Astrocyte (in vitro differentiated cells and primary cell): Measurements from ENCODE around the gene RPS27A. TPM values are rescaled to one million over a fixed set of nuclear protein-coding genes. Genes with fewer than 3 reads are reported as not detected.
"Not testable (repeated sequence)": the region's sequence is repeated elsewhere in the genome, so short reads cannot be mapped to it uniquely, and the experiment has no call there.

ENCODE experiments used
- DNase-seq: peaks from one replicate; pipeline ENCODE4 v3.0.0-alpha.2; 2010; ENCODE audit warnings: low read depth
- FAIRE-seq: peaks from 2 replicates; lab custom pipeline; 2011; peaks lifted over from hg19 to GRCh38; lab: Jason Lieb, UNC
- H2AFZ ChIP-seq: 2 replicates; pipeline ENCODE4 v1.6.0; 2012; ENCODE audit warnings: low read depth, low read length, inconsistent platforms
- H3K27ac ChIP-seq: 2 replicates; pipeline ENCODE4 v1.5.1; 2011; ENCODE audit warnings: low read depth, low read length, inconsistent platforms
- H3K27me3 ChIP-seq: 2 replicates; pipeline ENCODE4 v1.6.0; 2011; ENCODE audit warnings: low read length, inconsistent platforms; ENCODE audit not compliant: insufficient read depth
- H3K36me3 ChIP-seq: 2 replicates; pipeline ENCODE4 v1.5.1; 2011; ENCODE audit warnings: low read length, inconsistent platforms; ENCODE audit not compliant: insufficient read depth
- H3K4me1 ChIP-seq: 2 replicates; pipeline ENCODE4 v1.5.1; 2011; ENCODE audit warnings: low read length, inconsistent platforms; ENCODE audit not compliant: insufficient read depth
- H3K4me2 ChIP-seq: 2 replicates; pipeline ENCODE4 v1.6.0; 2012; ENCODE audit warnings: low read length, inconsistent platforms
- H3K4me3 ChIP-seq: 2 replicates; pipeline ENCODE4 v1.5.1; 2011; ENCODE audit warnings: low read depth, mild to moderate bottlenecking, low read length, inconsistent platforms; ENCODE audit not compliant: insufficient read depth
- H3K79me2 ChIP-seq: 2 replicates; pipeline ENCODE4 v1.6.0; 2012; ENCODE audit warnings: mild to moderate bottlenecking, low read length, inconsistent platforms; ENCODE audit not compliant: insufficient read depth
- H3K9ac ChIP-seq: 2 replicates; pipeline ENCODE4 v1.6.0; 2012; ENCODE audit warnings: mild to moderate bottlenecking, low read length, inconsistent platforms
- H3K9me3 ChIP-seq: 2 replicates; pipeline ENCODE4 v1.5.1; 2012; ENCODE audit warnings: low read depth, mild to moderate bottlenecking, low read length, inconsistent platforms; ENCODE audit not compliant: insufficient read depth
- H4K20me1 ChIP-seq: 2 replicates; pipeline ENCODE4 v1.6.0; 2012; ENCODE audit warnings: low read length, inconsistent platforms; ENCODE audit not compliant: insufficient read depth
- H3K27ac Mint-ChIP-seq: one replicate; pipeline ENCODE4 v1.8.0; 2021; ENCODE audit warnings: mild to moderate bottlenecking, mixed read lengths; ENCODE audit not compliant: unreplicated experiment
- H3K27me3 Mint-ChIP-seq: one replicate; pipeline ENCODE4 v1.8.0; 2021; ENCODE audit warnings: low read depth, mixed read lengths; ENCODE audit not compliant: unreplicated experiment
- H3K36me3 Mint-ChIP-seq: one replicate; pipeline ENCODE4 v1.8.0; 2021; ENCODE audit warnings: low read depth, mixed read lengths; ENCODE audit not compliant: unreplicated experiment
- H3K4me1 Mint-ChIP-seq: one replicate; pipeline ENCODE4 v1.8.0; 2021; ENCODE audit warnings: low read depth, mixed read lengths; ENCODE audit not compliant: unreplicated experiment
- H3K4me3 Mint-ChIP-seq: one replicate; pipeline ENCODE4 v1.8.0; 2021; ENCODE audit warnings: mild to moderate bottlenecking, moderate library complexity, mixed read lengths; ENCODE audit not compliant: unreplicated experiment
- H3K9me3 Mint-ChIP-seq: one replicate; pipeline ENCODE4 v1.8.0; 2021; ENCODE audit warnings: mild to moderate bottlenecking, mixed read lengths; ENCODE audit not compliant: unreplicated experiment
- CTCF ChIP-seq: IDR thresholded peaks from 2 replicates; pipeline ENCODE4 v1.5.1; 2011; ENCODE audit warnings: low read depth, mild to moderate bottlenecking, inconsistent platforms, low read length, moderate library complexity; ENCODE audit not compliant: insufficient read depth
- EZH2 ChIP-seq: IDR thresholded peaks from 2 replicates; pipeline ENCODE4 v1.6.1; 2012; ENCODE audit warnings: mild to moderate bottlenecking, low read length, inconsistent platforms; ENCODE audit not compliant: insufficient read depth
- total RNA-seq: library from RNA; stranded (reverse); gene quantifications from 2 replicates; pipeline ENCODE4 v1.2.1, GENCODE V29; 2021

RPS27A gene
- total RNA-seq, 1 donor from 2014 or later, result 840 TPM

- Histone ChIP-seq H3K4me2 (no peak overlapping the region), H3K27ac (no peak overlapping the region), H3K36me3 (peaks cover 34% of the 10 kb centered on the region), H2AFZ (no peak overlapping the region), H3K9ac (no peak overlapping the region), H3K79me2 (peaks cover 13% of the 10 kb centered on the region), H3K4me1 (peaks cover 3% of the 10 kb centered on the region), H4K20me1 (peaks cover 22% of the 10 kb centered on the region), H3K27me3 (no peaks in the 10 kb centered on the region), H3K4me3 (no peak overlapping the region), H3K9me3 (no peaks in the 10 kb centered on the region)
- H3K4me3 Mint-ChIP-seq, result no peak overlapping the region
- TF ChIP-seq EZH2 (no peak), CTCF (no peak)
- H3K9me3 Mint-ChIP-seq, result no peaks in the 10 kb centered on the region
- no peak overlapping the region for H3K27ac Mint-ChIP-seq
- DNase-seq, result no peak
- no peaks in the 10 kb centered on the region for H3K27me3 Mint-ChIP-seq
- FAIRE-seq, result no peak
- peaks cover 7% of the 10 kb centered on the region for H3K36me3 Mint-ChIP-seq
- peaks cover 7% of the 10 kb centered on the region for H3K4me1 Mint-ChIP-seq
Measured at GRCh38 chr2:55239656-55240222, 7.3 kb downstream of the RPS27A start.

GRCh38 chr2:55241582-55241981 is 9.1 kb downstream of the RPS27A start:
- not testable (repeated sequence) for H3K4me3 ChIP-seq, FAIRE-seq, H3K9ac ChIP-seq, H3K4me3 Mint-ChIP-seq, H4K20me1 ChIP-seq, H3K27me3 Mint-ChIP-seq, H3K79me2 ChIP-seq, H3K27ac Mint-ChIP-seq, H3K9me3 Mint-ChIP-seq, H3K4me1 ChIP-seq, H3K4me1 Mint-ChIP-seq, H3K27ac ChIP-seq, H2AFZ ChIP-seq, DNase-seq, H3K4me2 ChIP-seq, H3K27me3 ChIP-seq, H3K9me3 ChIP-seq, H3K36me3 Mint-ChIP-seq
- H3K36me3 ChIP-seq, result peaks cover 24% of the 10 kb centered on the region

- H3K27ac ChIP-seq, result no peak overlapping the region
- TF ChIP-seq CTCF, result no peak
- no peak for TF ChIP-seq EZH2
- H3K27ac Mint-ChIP-seq, result no peak overlapping the region
- FAIRE-seq (no peak), DNase-seq (no peak)
- no peaks in the 10 kb centered on the region for H3K79me2 ChIP-seq
- no peaks in the 10 kb centered on the region for H3K27me3 Mint-ChIP-seq
- no peaks in the 10 kb centered on the region for H3K9me3 ChIP-seq
- H3K4me2 ChIP-seq, result no peak overlapping the region
- no peak overlapping the region for H3K9ac ChIP-seq
- no peaks in the 10 kb centered on the region for H4K20me1 ChIP-seq
- H3K4me1 ChIP-seq, result no peaks in the 10 kb centered on the region
- H3K4me3 ChIP-seq, result no peak overlapping the region
- no peak overlapping the region for H3K4me3 Mint-ChIP-seq
- no peaks in the 10 kb centered on the region for H3K9me3 Mint-ChIP-seq
- no peak overlapping the region for H2AFZ ChIP-seq
- H3K36me3 ChIP-seq, result peaks cover 20% of the 10 kb centered on the region
- H3K36me3 Mint-ChIP-seq, result no peaks in the 10 kb centered on the region
- H3K27me3 ChIP-seq, result no peaks in the 10 kb centered on the region
- H3K4me1 Mint-ChIP-seq, result no peaks in the 10 kb centered on the region
Measured at GRCh38 chr2:55242617-55243016, 10.1 kb downstream of the RPS27A start.
